Measurements from ENCODE around the gene SMCO2. TPM values are rescaled to one million over a fixed set of nuclear protein-coding genes. Genes with fewer than 3 reads are reported as not detected.

SMCO2 gene
- total and polyA plus RNA-seq, 2 of the 4 experiments (the other 2 are of a cell fraction): 0.19 TPM; not detected in 1

DNA sequence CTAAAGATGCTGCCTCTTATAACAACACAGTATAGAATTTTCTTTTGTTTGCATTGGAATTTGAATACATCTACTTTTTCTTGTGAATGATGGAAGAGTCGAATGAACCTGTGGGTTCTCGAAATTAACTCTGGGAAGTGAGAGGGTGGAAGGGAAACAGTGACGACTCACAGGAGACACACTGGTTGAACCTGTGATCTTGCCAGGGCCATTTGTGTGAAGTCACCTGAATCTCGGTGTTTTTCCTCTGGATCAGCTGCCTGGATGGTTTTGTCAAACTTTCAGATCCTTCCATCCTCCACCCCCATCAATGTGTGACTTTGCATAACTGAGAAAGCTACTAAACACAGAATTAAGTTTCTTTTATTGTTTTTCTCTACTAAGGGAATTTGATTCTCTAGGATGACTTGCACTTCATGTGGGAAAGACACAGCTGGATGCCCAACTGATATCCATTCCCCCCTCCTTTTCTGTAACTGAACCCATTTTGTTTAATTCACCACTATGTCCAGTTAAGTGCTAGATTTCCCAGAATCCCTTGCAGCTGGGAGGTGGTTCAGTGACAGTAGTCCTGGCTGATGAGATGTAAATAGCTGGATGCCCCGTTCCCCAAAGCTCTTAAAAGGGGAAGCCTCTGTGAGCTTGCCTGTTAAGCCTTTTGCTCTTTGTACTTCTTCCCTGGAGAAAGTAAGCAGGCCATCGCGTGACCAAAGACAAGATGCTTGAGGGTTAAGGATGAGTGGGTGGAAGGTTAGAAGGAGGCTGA is 83.8 kb downstream of the SMCO2 start:
- Histone ChIP-seq H4K91ac (ENCODE audit: insufficient read depth, low read depth, low read length) (no peak overlapping the region), H2BK120ac (ENCODE audit: low read depth, low read length) (no peak overlapping the region), H2BK20ac (ENCODE audit: low read depth, low read length) (no peak overlapping the region), H3K9me3 (ENCODE audit: control insufficient read depth, insufficient read depth, low read length) (no peaks in the 10 kb centered on the region), H3K56ac (ENCODE audit: extremely low read depth, insufficient read depth, low read length) (no peak overlapping the region), H3K9me1 (ENCODE audit: insufficient read depth, low read length) (peaks cover 5% of the 10 kb centered on the region), H3K4me3 (ENCODE audit: insufficient read depth, low read depth, low read length) (no peak overlapping the region), H2BK5ac (ENCODE audit: low read depth, low read length, poor library complexity, severe bottlenecking) (no peak overlapping the region), H3K4me2 (ENCODE audit: low read depth, low read length) (no peak overlapping the region), H4K5ac (ENCODE audit: low read depth, low read length) (no peak overlapping the region), H4K8ac (ENCODE audit: low read depth in 2 of 2, low read length in 2 of 2) (no peak overlapping the region), H4K20me1 (ENCODE audit: insufficient read depth, low read length) (peaks cover 35% of the 10 kb centered on the region; the same call in 1 of the 2 replicates), H3K9ac (ENCODE audit: low read depth, low read length) (no peak overlapping the region), H3K18ac (ENCODE audit: low read depth, low read length) (no peak overlapping the region), H3K79me1 (ENCODE audit: low read depth in 1 of 2, low read length in 2 of 2) (peaks cover 38 to 80% of the 10 kb centered on the region in 2 experiments), H2AK5ac (ENCODE audit: low read depth, low read length) (no peak overlapping the region; the same call in 1 of the 2 replicates), H2AK9ac (replicated peaks; ENCODE audit: low read depth, low read length, poor library complexity) (no peak overlapping the region), H3K4ac (ENCODE audit: low read depth, low read length) (peak overlapping the region; percentile 5; the same call in 1 of the 2 replicates), H2AFZ (replicated peaks; ENCODE audit: low read length, poor library complexity) (no peak overlapping the region), H2BK15ac (ENCODE audit: low read depth, low read length) (no peak overlapping the region), H3K27ac (ENCODE audit: insufficient read depth, low read length) (no peak overlapping the region), H3K4me1 (ENCODE audit: control insufficient read depth, insufficient read depth, low read length) (peaks cover 2% of the 10 kb centered on the region; the same call in 1 of the 2 replicates), H3K27me3 (ENCODE audit: control insufficient read depth, insufficient read depth, low read length) (no peaks in the 10 kb centered on the region), H3K14ac (replicated peaks; ENCODE audit: low read depth, low read length) (peak overlapping the region; percentile 19), H3K36me3 (ENCODE audit: control insufficient read depth, insufficient read depth, low read length) (peaks cover 2% of the 10 kb centered on the region; the same call in 1 of the 2 replicates), H3K23ac (ENCODE audit: low read depth, low read length) (no peak overlapping the region; the same call in 1 of the 2 replicates)
- CTCF ChIA-PET: no interaction called here
- DNase-seq (peak; percentile 20), ATAC-seq (ENCODE audit: low read depth) (no peak; the same call in 1 of the 2 replicates)
- no TSS peak for BruUV-seq (replicated peaks)
- dilution Hi-C loops (cut with HindIII; ENCODE audit: low sequenced_read_pairs, unreplicated experiment): no loop called here
- in situ Hi-C loops (cut with MboI; ENCODE audit: low sequenced_read_pairs): no loop called here
- no peak for TF ChIP-seq CTCF (conservative IDR thresholded peaks at IDR 0.05; ENCODE audit: low read depth, low read length)
- TF ChIP-seq NFE2L2 (IDR thresholded peaks at IDR 0.05; ENCODE audit: low read depth, low read length): peak; percentile 52; the same call in 1 of the 2 replicates
- no CpG with 5 or more reads among the region's 7 CpGs for WGBS, 2 experiments (ENCODE audit: extremely low coverage in 2 of 2, insufficient read length in 1 of 2)
- intact Hi-C loops (cut with micrococcal nuclease): no loop called here
- POLR2A ChIA-PET (ENCODE audit: unreplicated experiment): no interaction called here
